T-helper 17 cell (primary cell): ENCODE data around the gene RFPL1. TPM values are rescaled to one million over a fixed set of nuclear protein-coding genes. Genes with fewer than 3 reads are reported as not detected.
"Not testable (repeated sequence)": the region's sequence is repeated elsewhere in the genome, so short reads cannot be mapped to it uniquely, and the experiment has no call there.

Source experiments
- ATAC-seq: fragments of 150-1000 bp; cut with Tn5 transposase; 2 replicates; pipeline ENCODE4 v1.10.0; 2021; ENCODE audit warnings: mild to moderate bottlenecking, moderate library complexity
- DNase-seq, 3 donors: peaks; one replicate each; pipeline versions ENCODE4 v3.0.0 to v3.0.0-alpha.2; 2020 to 2021
- H3K9me3 ChIP-seq: one replicate; pipeline ENCODE4 v1.7.0; 2013; ENCODE audit warnings: low read length, mild to moderate bottlenecking; ENCODE audit not compliant: control insufficient read depth, poor library complexity, severe bottlenecking
- H3K27ac Mint-ChIP-seq: one replicate; pipeline ENCODE4 v1.8.0; 2022; ENCODE audit warnings: mild to moderate bottlenecking, moderate library complexity, mixed read lengths
- H3K27me3 Mint-ChIP-seq: one replicate; pipeline ENCODE4 v1.8.0; 2022; ENCODE audit warnings: mixed read lengths
- H3K36me3 Mint-ChIP-seq: one replicate; pipeline ENCODE4 v1.8.0; 2022; ENCODE audit warnings: low read depth, mixed read lengths
- H3K4me1 Mint-ChIP-seq: one replicate; pipeline ENCODE4 v1.8.0; 2022; ENCODE audit warnings: mild to moderate bottlenecking, mixed read lengths
- H3K4me3 Mint-ChIP-seq: one replicate; pipeline ENCODE4 v1.8.0; 2022; ENCODE audit warnings: mild to moderate bottlenecking, moderate library complexity, mixed read lengths
- total RNA-seq, 4 donors: library from RNA in 2 of 4; stranded (reverse) in 2 of 4; gene quantifications; one replicate each; pipeline ENCODE4 v1.2.3 and lab custom pipeline; 2022 to 2026

RFPL1 gene
- total RNA-seq, 2 donors from 2014 or later, result not detected

- Mint-ChIP-seq H3K27ac (no peak overlapping the region), H3K36me3 (peaks cover 13% of the 10 kb centered on the region), H3K4me1 (peaks cover 5% of the 10 kb centered on the region), H3K27me3 (peaks cover 15% of the 10 kb centered on the region), H3K4me3 (no peak overlapping the region)
- DNase-seq (no peak), ATAC-seq (no peak)
- no peaks in the 10 kb centered on the region for H3K9me3 ChIP-seq
These were observed 46.3 kb downstream of the RFPL1 start for GRCh38 chr22:29484642-29485041.

GRCh38 chr22:29485448-29485847 lies 47.1 kb downstream of the RFPL1 start:
- Mint-ChIP-seq H3K4me1 (peaks cover 4% of the 10 kb centered on the region), H3K27ac (no peak overlapping the region), H3K36me3 (peaks cover 16% of the 10 kb centered on the region)

GRCh38 chr22:29487426-29487986 lies 49.1 kb downstream of the RFPL1 start:
- Mint-ChIP-seq H3K36me3 (peaks cover 10% of the 10 kb centered on the region), H3K27ac (no peak overlapping the region), H3K27me3 (no peaks in the 10 kb centered on the region), H3K4me1 (no peaks in the 10 kb centered on the region), H3K4me3 (no peak overlapping the region)
- DNase-seq (no peak), ATAC-seq (no peak)
- no peaks in the 10 kb centered on the region for H3K9me3 ChIP-seq

More at GRCh38 chr22:29485448-29485847, 47.1 kb downstream of the RFPL1 start:
- no peak overlapping the region for H3K4me3 Mint-ChIP-seq
- H3K9me3 ChIP-seq, result no peaks in the 10 kb centered on the region
- peaks cover 13% of the 10 kb centered on the region for H3K27me3 Mint-ChIP-seq
- no peak for ATAC-seq
- no peak for DNase-seq

- H3K4me1 Mint-ChIP-seq, DNase-seq, H3K9me3 ChIP-seq, ATAC-seq, H3K27me3 Mint-ChIP-seq, H3K4me3 Mint-ChIP-seq, H3K36me3 Mint-ChIP-seq: not testable (repeated sequence)
- peak overlapping the region; percentile 51 for H3K27ac Mint-ChIP-seq
These were observed 50.9 kb downstream of the RFPL1 start for GRCh38 chr22:29489127-29489780.

GRCh38 chr22:29491012-29491411 lies 52.6 kb downstream of the RFPL1 start:
- H3K9me3 ChIP-seq, result no peaks in the 10 kb centered on the region
- no peaks in the 10 kb centered on the region for H3K4me1 Mint-ChIP-seq
- no peaks in the 10 kb centered on the region for H3K27me3 Mint-ChIP-seq
- no peak overlapping the region for H3K27ac Mint-ChIP-seq
- H3K4me3 Mint-ChIP-seq, result no peak overlapping the region
- no peak for ATAC-seq
- DNase-seq, result no peak
- H3K36me3 Mint-ChIP-seq, result peaks cover 10% of the 10 kb centered on the region

Other genes starting within 250 kb of the RFPL1 start
- not detected for gene EMID1, start 232.7 kb upstream of the RFPL1 start, total RNA-seq
- 10 to 100 TPM; 11.3 to 15.9 TPM for gene RHBDD3, start 170.6 kb upstream of the RFPL1 start, total RNA-seq
- 100 to 1,000 TPM; 323 to 335 TPM for gene EWSR1, start 170.3 kb upstream of the RFPL1 start, total RNA-seq
- 10 to 100 TPM in 1 of 2 donors, 1 to 10 TPM in 1; 2.5 to 32.6 TPM for gene GAS2L1, start 131.9 kb upstream of the RFPL1 start, total RNA-seq
- gene RASL10A, start 122.9 kb upstream of the RFPL1 start, total RNA-seq, result under 1 TPM in 1 of 2 donors, not detected in 1; 0.92 TPM
- gene AP1B1, start 50.0 kb upstream of the RFPL1 start, total RNA-seq, result 10 to 100 TPM; 41.2 to 42.8 TPM
- under 1 TPM; 0.15 to 0.21 TPM for gene NEFH, start 41.6 kb downstream of the RFPL1 start, total RNA-seq
- gene THOC5, start 115.2 kb downstream of the RFPL1 start, total RNA-seq, result 10 to 100 TPM; 34.2 to 46.2 TPM
- gene NIPSNAP1, start 142.5 kb downstream of the RFPL1 start, total RNA-seq, result 10 to 100 TPM; 27.6 to 28.7 TPM
- gene NF2, start 165.1 kb downstream of the RFPL1 start, total RNA-seq, result 10 to 100 TPM; 23.8 to 29.3 TPM